A673 (cell line): ENCODE measurements around the gene FGF3. TPM values are rescaled to one million over a fixed set of nuclear protein-coding genes. Genes with fewer than 3 reads are reported as not detected.

Source experiments
- BruUV-seq: library from RNA; stranded (reverse); fragments of 400-500 nt; replicated peaks from 2 replicates; lab custom pipeline; 2021; lab: Mats Ljungman, UMichigan
- CTCF ChIA-PET: fragments of 300-600 bp; sonication (Branson Sonifier 250); formaldehyde crosslinking; loops from one replicate; lab custom pipeline; 2022; ENCODE audit warnings: antibody characterized with exemption; lab: Charles Lee
- POLR2A ChIA-PET: fragments of 300-600 bp; sonication (Branson Sonifier 250); formaldehyde crosslinking; loops from one replicate; lab custom pipeline; 2022; ENCODE audit warnings: antibody characterized with exemption; ENCODE audit not compliant: low non-redundant PET; lab: Charles Lee
- DNase-seq: peaks from one replicate; pipeline ENCODE4 v3.0.0-alpha.2; 2015; ENCODE audit warnings: low spot score
- H3K27ac ChIP-seq: fragments of 200-600 bp; sonication (generic); 2 replicates; pipeline ENCODE4 v1.5.1; 2016; ENCODE audit warnings: mixed run types, low read depth, mild to moderate bottlenecking, mixed read lengths, antibody characterized with exemption, low read length; ENCODE audit not compliant: poor library complexity, severe bottlenecking
- H3K27me3 ChIP-seq: fragments of 200-600 bp; sonication (generic); replicated peaks from 2 replicates; pipeline ENCODE4 v1.6.1; 2017; ENCODE audit warnings: mixed run types, low read depth, mild to moderate bottlenecking, mixed read lengths, antibody characterized with exemption, low read length; ENCODE audit not compliant: insufficient read depth, poor library complexity
- H3K36me3 ChIP-seq: fragments of 200-600 bp; sonication (generic); 2 replicates; pipeline ENCODE4 v1.6.1; 2016; ENCODE audit warnings: mixed run types, mild to moderate bottlenecking, mixed read lengths, antibody characterized with exemption, low read length; ENCODE audit not compliant: insufficient read depth, poor library complexity, severe bottlenecking
- H3K4me1 ChIP-seq: fragments of 200-600 bp; sonication (generic); 2 replicates; pipeline ENCODE4 v1.6.1; 2017; ENCODE audit warnings: mixed run types, mild to moderate bottlenecking, mixed read lengths, antibody characterized with exemption, low read length; ENCODE audit not compliant: insufficient read depth, poor library complexity, severe bottlenecking
- H3K4me3 ChIP-seq: fragments of 200-600 bp; sonication (generic); 2 replicates; pipeline ENCODE4 v1.5.1; 2016; ENCODE audit warnings: low read depth, mixed run types, mild to moderate bottlenecking, mixed read lengths, low read length; ENCODE audit not compliant: poor library complexity, severe bottlenecking
- H3K9me3 ChIP-seq: fragments of 200-600 bp; sonication (generic); 2 replicates; pipeline ENCODE4 v1.6.1; 2016; ENCODE audit warnings: mixed run types, low read depth, mild to moderate bottlenecking, mixed read lengths, antibody characterized with exemption, low read length; ENCODE audit not compliant: poor library complexity, severe bottlenecking
- EZH2 ChIP-seq: fragments of 200-600 bp; sonication (generic); IDR thresholded peaks from 2 replicates; pipeline ENCODE4 v1.6.1; 2017; ENCODE audit warnings: borderline replicate concordance, low read depth, mild to moderate bottlenecking, mixed read lengths, antibody characterized with exemption, low read length; ENCODE audit not compliant: poor library complexity, severe bottlenecking
- intact Hi-C: fragments of 100-400 bp; cut with micrococcal nuclease; formaldehyde crosslinking; loops from one replicate; pipeline ENCODE4 v1.10.0; 2022; ENCODE audit not compliant: unreplicated experiment
- total RNA-seq: library from RNA; stranded (reverse); gene quantifications from 2 replicates; pipeline ENCODE4 v1.2.3, GENCODE V29; 2021
- TF ChIP-seq, protein P1 (sequence below): fragments of 300-800, 200-600 bp; sonication (generic); conservative IDR thresholded peaks from 2 replicates; pipeline ENCODE4 v1.5.1; 2017; ENCODE audit warnings: low read depth, mild to moderate bottlenecking, antibody characterized with exemption, low read length, moderate library complexity, mixed read lengths

FGF3 gene
- total RNA-seq, 1 experiment from 2014 or later, result not detected

DNA sequence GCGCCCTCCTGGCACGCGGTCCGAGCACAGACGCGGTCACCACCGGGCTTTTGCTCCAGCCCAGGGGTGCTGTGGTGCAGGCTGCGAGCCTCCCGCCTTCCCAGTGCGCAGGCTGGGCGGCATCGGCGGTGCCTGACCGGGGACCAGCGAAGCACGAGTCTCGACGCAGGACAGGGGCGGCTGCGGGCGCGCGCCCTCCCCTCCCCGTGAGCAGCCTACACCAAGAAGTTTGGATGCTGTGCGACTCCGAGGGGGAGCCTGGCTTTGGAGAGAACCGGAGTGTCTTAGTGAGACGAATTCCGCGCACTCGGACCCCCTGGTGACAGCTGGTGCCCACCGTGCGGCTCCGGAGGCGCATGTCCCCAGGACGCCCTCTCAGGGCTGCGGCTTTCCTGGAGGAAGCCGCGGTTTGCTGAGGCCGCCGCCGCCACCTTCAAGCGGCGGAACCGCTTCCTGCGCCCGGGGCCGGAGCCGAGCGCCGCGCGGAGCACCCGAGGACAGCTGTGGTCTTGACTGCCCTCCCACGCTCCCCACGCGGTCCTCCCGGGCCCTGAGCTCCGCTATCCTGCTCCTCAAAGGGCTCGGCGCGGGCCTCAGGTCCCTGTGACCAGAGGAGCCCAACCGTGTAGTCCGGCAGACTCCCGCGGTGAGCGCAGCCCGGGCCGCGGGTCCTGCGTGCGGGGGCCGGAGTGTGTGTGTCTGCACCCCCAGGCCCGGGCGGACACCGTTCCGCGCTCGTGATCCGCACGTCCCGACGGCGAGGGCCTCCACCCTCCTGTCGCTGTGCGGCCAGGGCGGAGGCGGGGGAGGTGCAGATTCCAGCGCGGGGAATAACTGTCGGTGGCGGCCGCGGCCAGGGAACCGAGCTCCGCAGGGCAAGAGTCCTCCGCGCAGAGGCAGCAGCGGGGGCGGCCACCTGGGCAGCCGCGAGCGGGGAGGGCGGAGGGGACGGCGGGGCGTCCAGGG lies 1.7 kb downstream of the FGF3 start:
- BruUV-seq, result no TSS peak
- POLR2A ChIA-PET, result no interaction called here
- Histone ChIP-seq H3K9me3 (no peaks in the 10 kb centered on the region), H3K27me3 (peaks cover 82% of the 10 kb centered on the region), H3K4me3 (no peak overlapping the region), H3K27ac (no peak overlapping the region), H3K4me1 (peaks cover 6% of the 10 kb centered on the region), H3K36me3 (no peaks in the 10 kb centered on the region)
- TF ChIP-seq, protein P1, sequence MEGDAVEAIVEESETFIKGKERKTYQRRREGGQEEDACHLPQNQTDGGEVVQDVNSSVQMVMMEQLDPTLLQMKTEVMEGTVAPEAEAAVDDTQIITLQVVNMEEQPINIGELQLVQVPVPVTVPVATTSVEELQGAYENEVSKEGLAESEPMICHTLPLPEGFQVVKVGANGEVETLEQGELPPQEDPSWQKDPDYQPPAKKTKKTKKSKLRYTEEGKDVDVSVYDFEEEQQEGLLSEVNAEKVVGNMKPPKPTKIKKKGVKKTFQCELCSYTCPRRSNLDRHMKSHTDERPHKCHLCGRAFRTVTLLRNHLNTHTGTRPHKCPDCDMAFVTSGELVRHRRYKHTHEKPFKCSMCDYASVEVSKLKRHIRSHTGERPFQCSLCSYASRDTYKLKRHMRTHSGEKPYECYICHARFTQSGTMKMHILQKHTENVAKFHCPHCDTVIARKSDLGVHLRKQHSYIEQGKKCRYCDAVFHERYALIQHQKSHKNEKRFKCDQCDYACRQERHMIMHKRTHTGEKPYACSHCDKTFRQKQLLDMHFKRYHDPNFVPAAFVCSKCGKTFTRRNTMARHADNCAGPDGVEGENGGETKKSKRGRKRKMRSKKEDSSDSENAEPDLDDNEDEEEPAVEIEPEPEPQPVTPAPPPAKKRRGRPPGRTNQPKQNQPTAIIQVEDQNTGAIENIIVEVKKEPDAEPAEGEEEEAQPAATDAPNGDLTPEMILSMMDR, result no peak
- peak; percentile 95 for TF ChIP-seq EZH2
- CTCF ChIA-PET, result no interaction called here
- intact Hi-C loops, result no loop called here
- DNase-seq, result peak; percentile 14

DNA sequence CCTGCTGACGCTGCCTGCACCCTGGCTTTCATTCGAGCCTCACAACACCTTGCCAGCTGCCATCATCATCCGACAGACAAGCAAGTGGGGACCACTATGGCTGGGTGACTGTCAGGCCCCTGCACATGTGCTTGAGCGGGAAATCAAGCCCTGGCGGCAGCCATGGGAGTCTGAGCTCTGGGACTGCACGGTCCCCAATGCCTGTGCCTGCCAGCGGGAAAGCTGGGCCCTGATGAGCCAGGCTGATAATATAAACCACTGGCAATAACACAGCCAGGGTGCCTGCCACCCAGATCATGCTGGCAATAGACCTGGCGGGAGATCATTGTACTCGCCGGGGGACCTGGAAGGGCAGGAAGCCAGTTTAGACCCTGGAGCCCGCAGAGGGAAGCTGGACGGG lies 2.5 kb downstream of the FGF3 start:
- ChIA-PET POLR2A (no interaction called here), CTCF (no interaction called here)
- Histone ChIP-seq H3K4me3 (no peak overlapping the region), H3K27ac (no peak overlapping the region), H3K27me3 (peaks cover 74% of the 10 kb centered on the region), H3K4me1 (peaks cover 6% of the 10 kb centered on the region), H3K36me3 (no peaks in the 10 kb centered on the region), H3K9me3 (no peaks in the 10 kb centered on the region)
- TF ChIP-seq, protein P1, result no peak
- BruUV-seq, result no TSS peak
- DNase-seq, result peak; percentile 20
- intact Hi-C loops, result no loop called here

DNA sequence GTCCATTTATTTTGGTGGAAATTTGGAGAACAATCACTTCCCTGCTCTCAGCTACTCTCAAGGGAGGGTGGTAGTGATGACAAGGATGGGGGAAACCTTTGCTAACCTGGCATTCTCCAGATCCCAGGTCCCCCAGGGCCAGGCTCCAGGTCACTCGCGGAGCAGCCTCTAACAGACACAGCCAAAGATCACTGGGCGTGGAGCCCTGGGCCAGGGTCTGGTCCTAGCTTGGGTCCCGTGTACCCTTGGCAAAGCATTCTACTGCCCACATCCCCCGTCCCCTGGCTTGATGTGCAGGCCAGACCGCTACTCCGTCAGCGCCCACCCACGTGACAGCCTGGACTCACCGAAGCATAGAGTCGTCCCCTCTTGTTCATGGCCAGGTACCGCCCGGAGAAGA lies 3.2 kb downstream of the FGF3 start:
- TF ChIP-seq EZH2, result no peak
- ChIA-PET CTCF (no interaction called here), POLR2A (no interaction called here)
- no peak for DNase-seq
- H3K36me3 ChIP-seq, result no peaks in the 10 kb centered on the region
- H3K4me1 ChIP-seq, result peaks cover 6% of the 10 kb centered on the region
- intact Hi-C loops, result no loop called here
- peaks cover 67% of the 10 kb centered on the region for H3K27me3 ChIP-seq
- H3K4me3 ChIP-seq, result no peak overlapping the region
- H3K9me3 ChIP-seq, result no peaks in the 10 kb centered on the region
- no TSS peak for BruUV-seq
- H3K27ac ChIP-seq, result no peak overlapping the region
